Hematopoietic multipotent progenitor cell treated with erythropoietin and hydrocortisone succinate and interleukin-3 and kit ligand, for 8 days (in vitro differentiated cells): ENCODE results near the gene PPP1R13B.

Experiments
- DNase-seq: peaks from one replicate; pipeline ENCODE4 v3.0.0-alpha.2; 2015

Gene PPP1R13B

GRCh38 chr14:103739793-103740501 lies 107.4 kb downstream of the PPP1R13B start:
- DNase-seq = no peak

GRCh38 chr14:103739466-103739792 lies 107.9 kb downstream of the PPP1R13B start:
- DNase-seq = no peak

- DNase-seq = no peak
These were observed 108.5 kb downstream of the PPP1R13B start for GRCh38 chr14:103738701-103739451.

- no peak for DNase-seq
These were observed 109.2 kb downstream of the PPP1R13B start for GRCh38 chr14:103738166-103738565.

GRCh38 chr14:103737432-103738045 lies 109.8 kb downstream of the PPP1R13B start:
- no peak for DNase-seq

- no peak for DNase-seq
These were observed 110.6 kb downstream of the PPP1R13B start for GRCh38 chr14:103736546-103737431.

GRCh38 chr14:103735815-103736545 lies 111.4 kb downstream of the PPP1R13B start:
- no peak for DNase-seq

GRCh38 chr14:103735439-103735814 lies 111.9 kb downstream of the PPP1R13B start:
- DNase-seq = no peak

GRCh38 chr14:103735022-103735421 lies 112.4 kb downstream of the PPP1R13B start:
- DNase-seq = no peak

- no peak for DNase-seq
These were observed 113.1 kb downstream of the PPP1R13B start for GRCh38 chr14:103734081-103734888.

GRCh38 chr14:103733651-103734050 lies 113.7 kb downstream of the PPP1R13B start:
- DNase-seq = no peak

GRCh38 chr14:103732868-103733620 lies 114.3 kb downstream of the PPP1R13B start:
- no peak for DNase-seq

- DNase-seq = no peak
These were observed 115.2 kb downstream of the PPP1R13B start for GRCh38 chr14:103731916-103732867.

GRCh38 chr14:103731481-103731880 lies 115.9 kb downstream of the PPP1R13B start:
- DNase-seq = no peak

- DNase-seq = peak; percentile 99
These were observed 116.8 kb downstream of the PPP1R13B start for GRCh38 chr14:103730490-103731035.

GRCh38 chr14:103729496-103730448 lies 117.6 kb downstream of the PPP1R13B start:
- DNase-seq = peak; percentile 82

- no peak for DNase-seq
These were observed 118.7 kb downstream of the PPP1R13B start for GRCh38 chr14:103728721-103729120.

GRCh38 chr14:103728141-103728540 lies 119.2 kb downstream of the PPP1R13B start:
- no peak for DNase-seq
